K562 (cell line): ENCODE data around the gene DSE. TPM values are rescaled to one million over a fixed set of nuclear protein-coding genes. Genes with fewer than 3 reads are reported as not detected.

Source experiments
- ATAC-seq: fragments of 200-7000 bp; cut with Tn5 transposase; 3 replicates; pipeline ENCODE4 v1.9.1; 2020; ENCODE audit warnings: moderate library complexity
- BruUV-seq: library from RNA; stranded (reverse); fragments of 400-500 nt; replicated peaks from 2 replicates; lab custom pipeline; 2021; lab: Mats Ljungman, UMichigan
- CTCF ChIA-PET: fragments of 300-600 bp; formaldehyde crosslinking; extraction: SDS; loops from one replicate; lab custom pipeline; 2021; ENCODE audit warnings: low intra/inter-chr PET ratio; lab: Yijun Ruan, JAX
- POLR2A ChIA-PET: fragments of 300-600, 350-650 bp; sonication (Branson Sonifier 250); formaldehyde crosslinking; extraction: SDS; loops from one replicate; lab custom pipeline; 2021; ENCODE audit warnings: antibody characterized with exemption, inconsistent platforms; lab: Yijun Ruan, JAX
- DNase-seq, 4 experiments: peaks; one replicate each; pipeline versions ENCODE4 v3.0.0 to v3.0.0-alpha.2; 2011 to 2018; ENCODE audit warnings: low spot score in 3 of 4, mixed read lengths in 3 of 4; ENCODE audit errors: extremely low read depth in 1 of 4
- FAIRE-seq: peaks from 2 replicates; lab custom pipeline; 2011; peaks lifted over from hg19 to GRCh38; lab: Jason Lieb, UNC
- H2AFZ ChIP-seq: 2 replicates; pipeline ENCODE4 v1.6.0; 2011; ENCODE audit warnings: low read depth, low read length, control low read depth, inconsistent platforms
- H3K27ac ChIP-seq: fragments of 200-600 bp; 3 replicates; pipeline ENCODE4 v1.8.0; 2011; ENCODE audit warnings: low read depth, mild to moderate bottlenecking, control low read depth, inconsistent platforms, low read length, moderate library complexity, mixed read lengths; ENCODE audit errors: extremely low read depth
- H3K27me3 ChIP-seq, 2 experiments: fragments of 300-600 bp in 1 of 2; 2 replicates in 1 of 2; 3 replicates in 1 of 2; pipeline versions ENCODE4 v1.6.0 to v1.8.0; 2011; ENCODE audit warnings: inconsistent platforms in 2 of 2, low read length in 2 of 2, mild to moderate bottlenecking in 1 of 2, mixed read lengths in 1 of 2, moderate library complexity in 1 of 2; ENCODE audit not compliant: control insufficient read depth in 2 of 2, insufficient read depth in 2 of 2
- H3K36me3 ChIP-seq: fragments of 300-600 bp; 3 replicates; pipeline ENCODE4 v1.8.0; 2011; ENCODE audit warnings: mild to moderate bottlenecking, low read length, inconsistent platforms; ENCODE audit not compliant: control insufficient read depth, insufficient read depth
- H3K4me1 ChIP-seq, 2 experiments: fragments of 200-600 bp in 1 of 2; replicated peaks in 1 of 2; 2 replicates in 1 of 2; 3 replicates in 1 of 2; pipeline versions ENCODE4 v1.5.1 to v1.8.0; 2011; ENCODE audit warnings: inconsistent platforms in 2 of 2, low read length in 2 of 2, mild to moderate bottlenecking in 1 of 2, mixed read lengths in 1 of 2, moderate library complexity in 1 of 2; ENCODE audit not compliant: control insufficient read depth in 2 of 2, insufficient read depth in 2 of 2
- H3K4me2 ChIP-seq: 2 replicates; pipeline ENCODE4 v1.6.1; 2011; ENCODE audit warnings: low read length, control low read depth, inconsistent platforms, mixed read lengths; ENCODE audit not compliant: insufficient read depth
- H3K4me3 ChIP-seq: fragments of 200-600 bp; sonication (generic), shearing (Covaris generic); 2 replicates; pipeline ENCODE4 v1.5.1; 2016; ENCODE audit warnings: control low read depth, inconsistent platforms
- H3K79me2 ChIP-seq: fragments of 200-600 bp; 3 replicates; pipeline ENCODE4 v1.8.0; 2011; ENCODE audit warnings: low read length, inconsistent platforms; ENCODE audit not compliant: control insufficient read depth, insufficient read depth
- H3K9ac ChIP-seq, 2 experiments: 2 replicates each; pipeline versions ENCODE4 v1.6.0 to v1.6.1; 2011; ENCODE audit warnings: low read depth in 2 of 2, low read length in 2 of 2, control low read depth in 1 of 2, inconsistent platforms in 1 of 2, mild to moderate bottlenecking in 1 of 2, mixed read lengths in 1 of 2; ENCODE audit not compliant: insufficient read depth in 1 of 2
- H3K9me1 ChIP-seq: one replicate; pipeline ENCODE4 v1.6.0; 2011; ENCODE audit warnings: inconsistent platforms, mild to moderate bottlenecking, low read length, moderate library complexity; ENCODE audit not compliant: control insufficient read depth, insufficient read depth
- H3K9me3 ChIP-seq: replicated peaks from 2 replicates; pipeline ENCODE4 v1.5.1; 2011; ENCODE audit warnings: low read depth, low read length, inconsistent platforms; ENCODE audit not compliant: control insufficient read depth, insufficient read depth
- H4K20me1 ChIP-seq: replicated peaks from 2 replicates; pipeline ENCODE4 v1.6.1; 2011; ENCODE audit warnings: low read length, inconsistent platforms, mixed read lengths; ENCODE audit not compliant: control insufficient read depth, insufficient read depth
- BRD4 ChIP-seq: fragments of 200-600 bp; sonication (generic); IDR thresholded peaks from 2 replicates; pipeline ENCODE4 v1.6.1; 2017; ENCODE audit warnings: inconsistent platforms
- CGGBP1 ChIP-seq: fragments of 250-450 bp; sonication (Bioruptor Pico); IDR thresholded peaks from 2 replicates; pipeline ENCODE4 v1.9.0; 2021; ENCODE audit warnings: mild to moderate bottlenecking
- DMBX1 ChIP-seq: fragments of 250-450 bp; sonication (Bioruptor Pico); IDR thresholded peaks from 2 replicates; pipeline ENCODE4 v1.8.0; 2022; ENCODE audit warnings: inconsistent platforms, mild to moderate bottlenecking, moderate library complexity, borderline replicate concordance
- ESRRA ChIP-seq: fragments of 450-650 bp; IDR thresholded peaks from 2 replicates; pipeline ENCODE4 v1.6.1; 2014; ENCODE audit warnings: low read depth, mild to moderate bottlenecking, moderate library complexity, borderline replicate concordance
- HDAC1 ChIP-seq, 2 experiments: fragments of 450-650 bp; IDR thresholded peaks; 2 replicates each; pipeline ENCODE4 v1.6.1; 2016 to 2017; ENCODE audit warnings: inconsistent platforms in 1 of 2, mild to moderate bottlenecking in 1 of 2, moderate library complexity in 1 of 2
- KLF13 ChIP-seq: fragments of 450-650 bp; IDR thresholded peaks from 2 replicates; pipeline ENCODE4 v1.6.1; 2016; ENCODE audit warnings: missing genetic modification characterization, low read depth, mild to moderate bottlenecking, missing compliant biosample characterization, moderate library complexity, borderline replicate concordance
- NR2C1 ChIP-seq, 2 experiments: fragments of 450-650 bp; IDR thresholded peaks; 2 replicates each; pipeline ENCODE4 v1.6.1; 2017; ENCODE audit warnings: mild to moderate bottlenecking in 2 of 2, antibody characterized with exemption in 1 of 2, inconsistent platforms in 1 of 2, missing compliant biosample characterization in 1 of 2, missing genetic modification characterization in 1 of 2
- PTRF ChIP-seq: fragments of 450-650 bp; IDR thresholded peaks from 2 replicates; pipeline ENCODE4 v1.6.1; 2016; ENCODE audit warnings: mild to moderate bottlenecking, missing genetic modification characterization, missing compliant biosample characterization
- RAD21 ChIP-seq, 2 experiments: fragments of 250-450 bp in 1 of 2; fragments of 450-650 bp in 1 of 2; sonication (Bioruptor Pico) in 1 of 2; formaldehyde crosslinking in 1 of 2; IDR thresholded peaks in 1 of 2; conservative IDR thresholded peaks in 1 of 2; 2 replicates each; pipeline versions ENCODE4 v1.4.0 to v1.8.0; 2020 to 2022; ENCODE audit warnings: mild to moderate bottlenecking in 2 of 2, moderate library complexity in 1 of 2
- RHOXF2B ChIP-seq: fragments of 250-450 bp; sonication (Bioruptor Pico); conservative IDR thresholded peaks from 2 replicates; pipeline ENCODE4 v1.5.1; 2021
- SNIP1 ChIP-seq: fragments of 450-650 bp; IDR thresholded peaks from 2 replicates; pipeline ENCODE4 v1.7.1; 2017; ENCODE audit warnings: low read depth, mild to moderate bottlenecking
- TAF15 ChIP-seq: fragments of 200-400 bp; formaldehyde crosslinking; IDR thresholded peaks from 2 replicates; pipeline ENCODE4 v1.6.1; 2017; ENCODE audit warnings: mild to moderate bottlenecking, low read depth, low read length, moderate library complexity
- TRIM24 ChIP-seq, 2 experiments: fragments of 450-650 bp; IDR thresholded peaks; 2 replicates each; pipeline ENCODE4 v1.6.1; 2016
- TRIM25 ChIP-seq: fragments of 450-650 bp; IDR thresholded peaks from 2 replicates; pipeline ENCODE4 v1.7.0; 2016; ENCODE audit warnings: borderline replicate concordance
- ZNF146 ChIP-seq: IDR thresholded peaks from one replicate; pipeline ENCODE4 v1.6.1; 2018; ENCODE audit warnings: missing compliant biosample characterization; ENCODE audit not compliant: unreplicated experiment
- ZNF583 ChIP-seq: fragments of 250-450 bp; sonication (Bioruptor Pico); IDR thresholded peaks from 2 replicates; pipeline ENCODE4 v1.4.0; 2020
- WGBS: fragments of 100-300 bp; shearing (Covaris generic); methylation state at CpG from one replicate; pipeline ENCODE4 v1.1.6; 2016; ENCODE audit warnings: low coverage, mixed read lengths; ENCODE audit not compliant: insufficient coverage; ENCODE audit errors: missing lambda C conversion rate; 5-methylcytosine and 5-hydroxymethylcytosine counted together
- in situ Hi-C: fragments of 300-500 bp; cut with MboI; formaldehyde crosslinking; loops from 4 replicates; pipeline ENCODE4 v1.15.0; 2018; ENCODE audit warnings: inconsistent platforms, mixed read lengths
- intact Hi-C: fragments of 100-400 bp; cut with micrococcal nuclease; formaldehyde crosslinking; loops from 2 replicates; pipeline ENCODE4 v1.14.2; 2022
- polyA plus RNA-seq, 8 experiments: library from polyadenylated mRNA; depleted of rRNA in 4 of 8; stranded (reverse) in 5 of 8; unstranded in 3 of 8; fragments of >200 nt; fragmentation: Nextera tagmentation in 2 of 8; fragmentation: Illumina TruSeq in 1 of 8; extraction: Ambion mirVana in 2 of 8; extraction: Trizol in 1 of 8; gene quantifications; 2 replicates each; pipeline versions ENCODE4 v1.2.1 to v1.2.3, GENCODE V29; 2011 to 2014; ENCODE audit warnings: inconsistent platforms in 1 of 8, missing spikeins in 1 of 8
- total RNA-seq, 7 experiments: library from RNA; depleted of rRNA in 6 of 7; stranded (reverse); fragments of >200 nt in 6 of 7; fragmentation: Illumina TruSeq in 2 of 7; extraction: Trizol in 2 of 7; gene quantifications; 2 replicates each; pipeline versions ENCODE4 v1.2.1 to v1.2.3, GENCODE V29; 2011 to 2021; ENCODE audit warnings: low replicate concordance in 1 of 7

The DSE gene
- total and polyA plus RNA-seq, 9 of the 15 experiments (the other 6 are each of a cell fraction or from before 2014, with no cell fraction given), result 0.49 to 1.7 (median 0.79) TPM

- no peak overlapping the region for H3K27ac ChIP-seq
- H3K9ac ChIP-seq, result no peak overlapping the region
- no peak overlapping the region for H2AFZ ChIP-seq
- WGBS, result 0% methylated on average over 2 of the region's 2 CpGs
- POLR2A ChIA-PET, result no interaction called here
- H3K27me3 ChIP-seq, result peaks cover 9 to 10% of the 10 kb centered on the region in 2 experiments; a peak in 3 of 5 replicates
- no peaks in the 10 kb centered on the region for H3K4me1 ChIP-seq
- no peaks in the 10 kb centered on the region for H3K36me3 ChIP-seq
- intact Hi-C loops (no loop called here), in situ Hi-C loops (no loop called here)
- H4K20me1 ChIP-seq, result no peaks in the 10 kb centered on the region
- ATAC-seq (no peak), DNase-seq (no peak), FAIRE-seq (no peak)
- no peak for TF ChIP-seq TRIM25
- peak; percentile 57 for TF ChIP-seq ZNF146 (CRISPR knock-in tag)
- no peak overlapping the region for H3K4me3 ChIP-seq
- no peaks in the 10 kb centered on the region for H3K79me2 ChIP-seq
- no peaks in the 10 kb centered on the region for H3K9me1 ChIP-seq
- no peaks in the 10 kb centered on the region for H3K9me3 ChIP-seq
- no peak overlapping the region for H3K4me2 ChIP-seq
- no TSS peak for BruUV-seq
- CTCF ChIA-PET, result no interaction called here
Measured at GRCh38 chr6:116359835-116360234, 10.9 kb upstream of the DSE start.

- in situ Hi-C loops, result no loop called here
- WGBS, result 0% methylated on average over 2 of the region's 2 CpGs
- H4K20me1 ChIP-seq, result no peaks in the 10 kb centered on the region
- H3K4me2 ChIP-seq, result no peak overlapping the region
- no peak for FAIRE-seq
- no peak overlapping the region for H3K4me3 ChIP-seq
- H3K9me3 ChIP-seq, result no peaks in the 10 kb centered on the region
- peaks cover 8% of the 10 kb centered on the region in 2 experiments; a peak in 3 of 5 replicates for H3K27me3 ChIP-seq
- H3K27ac ChIP-seq, result no peak overlapping the region
- DNase-seq, result no peak
- BruUV-seq, result no TSS peak
- H3K79me2 ChIP-seq, result no peaks in the 10 kb centered on the region
- H3K9me1 ChIP-seq, result no peaks in the 10 kb centered on the region
- intact Hi-C loops, result no loop called here
- no peaks in the 10 kb centered on the region for H3K36me3 ChIP-seq
- ChIA-PET CTCF (no interaction called here), POLR2A (no interaction called here)
- ATAC-seq, result no peak
- H3K9ac ChIP-seq, result no peak overlapping the region
- H2AFZ ChIP-seq, result no peak overlapping the region
- H3K4me1 ChIP-seq, result no peaks in the 10 kb centered on the region
- TF ChIP-seq BRD4 (no peak), CGGBP1 (no peak), ZNF583 (CRISPR knock-in tag) (no peak), TAF15 (no peak), HDAC1 (IDR thresholded peaks at IDR 0.05) (no peak), PTRF (tag) (no peak), ESRRA (no peak), SNIP1 (no peak), DMBX1 (no peak), TRIM24 (IDR thresholded peaks at IDR 0.05) (no peak), KLF13 (tag) (no peak), RAD21 (CRISPR knock-in tag; conservative IDR thresholded peaks at IDR 0.05 in 1 of 2, IDR thresholded peaks at IDR 0.05 in 1 of 2) (no peak), RHOXF2B (CRISPR knock-in tag) (no peak), NR2C1 (IDR thresholded peaks at IDR 0.05) (no peak), NR2C1 (tag; IDR thresholded peaks at IDR 0.05) (no peak)
Measured at GRCh38 chr6:116362276-116362675, 8.5 kb upstream of the DSE start.
